Measurements from ENCODE around the gene EFNA1. TPM values are rescaled to one million over a fixed set of nuclear protein-coding genes. Genes with fewer than 3 reads are reported as not detected.

EFNA1 gene
- total RNA-seq, 3 donors from 2014 or later (not counting 1 experiment from before 2014, with no cell fraction given) = 1.5 to 1.9 (median 1.9) TPM

DNA sequence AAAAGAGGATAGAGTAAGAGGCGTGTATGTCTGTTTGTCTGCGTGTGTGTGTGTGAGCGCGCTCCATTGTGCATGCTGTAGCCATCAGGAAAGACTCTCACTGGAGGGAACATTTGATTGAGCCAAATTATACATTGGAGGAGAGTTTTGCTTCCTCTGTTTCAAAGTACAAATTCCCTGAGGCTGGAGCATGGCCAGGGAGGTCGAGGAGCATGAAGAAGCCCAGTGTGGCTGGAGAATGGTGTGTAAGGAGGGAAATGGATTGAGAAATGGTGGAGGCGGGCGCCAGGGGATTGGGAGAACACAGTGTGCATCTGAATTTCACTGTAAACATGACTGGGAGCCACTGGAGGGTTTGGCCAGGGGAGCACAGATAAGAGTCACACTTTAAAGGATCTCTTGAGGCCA, 22.1 kb upstream of the EFNA1 start:
- no peaks in the 10 kb centered on the region for H3K9me3 Mint-ChIP-seq
- H3K9me3 ChIP-seq (ENCODE audit: control insufficient read depth, insufficient read depth, low read length) = no peaks in the 10 kb centered on the region
- no peaks in the 10 kb centered on the region for H3K27me3 ChIP-seq (ENCODE audit: control insufficient read depth, insufficient read depth, low read length)
- no peak overlapping the region for H3K4me3 Mint-ChIP-seq
- intact Hi-C loops (cut with micrococcal nuclease) = no loop called here
- no peak for DNase-seq
- H3K27ac ChIP-seq (ENCODE audit: low read length) = no peak overlapping the region
- no peak for ATAC-seq
- WGBS (ENCODE audit: insufficient coverage) = 85% methylated on average over 7 of the region's 7 CpGs
- H3K36me3 Mint-ChIP-seq = no peaks in the 10 kb centered on the region
- TF ChIP-seq, protein P1, sequence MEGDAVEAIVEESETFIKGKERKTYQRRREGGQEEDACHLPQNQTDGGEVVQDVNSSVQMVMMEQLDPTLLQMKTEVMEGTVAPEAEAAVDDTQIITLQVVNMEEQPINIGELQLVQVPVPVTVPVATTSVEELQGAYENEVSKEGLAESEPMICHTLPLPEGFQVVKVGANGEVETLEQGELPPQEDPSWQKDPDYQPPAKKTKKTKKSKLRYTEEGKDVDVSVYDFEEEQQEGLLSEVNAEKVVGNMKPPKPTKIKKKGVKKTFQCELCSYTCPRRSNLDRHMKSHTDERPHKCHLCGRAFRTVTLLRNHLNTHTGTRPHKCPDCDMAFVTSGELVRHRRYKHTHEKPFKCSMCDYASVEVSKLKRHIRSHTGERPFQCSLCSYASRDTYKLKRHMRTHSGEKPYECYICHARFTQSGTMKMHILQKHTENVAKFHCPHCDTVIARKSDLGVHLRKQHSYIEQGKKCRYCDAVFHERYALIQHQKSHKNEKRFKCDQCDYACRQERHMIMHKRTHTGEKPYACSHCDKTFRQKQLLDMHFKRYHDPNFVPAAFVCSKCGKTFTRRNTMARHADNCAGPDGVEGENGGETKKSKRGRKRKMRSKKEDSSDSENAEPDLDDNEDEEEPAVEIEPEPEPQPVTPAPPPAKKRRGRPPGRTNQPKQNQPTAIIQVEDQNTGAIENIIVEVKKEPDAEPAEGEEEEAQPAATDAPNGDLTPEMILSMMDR (IDR thresholded peaks at IDR 0.05) = no peak
- H3K4me3 ChIP-seq (ENCODE audit: low read length) = no peak overlapping the region
- no peaks in the 10 kb centered on the region for H3K36me3 ChIP-seq (ENCODE audit: control insufficient read depth, insufficient read depth, low read length)
- peaks cover 0 to 17% of the 10 kb centered on the region in 2 donors for H3K27me3 Mint-ChIP-seq (ENCODE audit: low read depth in 2 of 2)
- no peaks in the 10 kb centered on the region for H3K4me1 ChIP-seq (ENCODE audit: control insufficient read depth, insufficient read depth, low read length)
- no peak overlapping the region for H3K27ac Mint-ChIP-seq
- peaks cover 0 to 5% of the 10 kb centered on the region in 2 donors for H3K4me1 Mint-ChIP-seq

DNA sequence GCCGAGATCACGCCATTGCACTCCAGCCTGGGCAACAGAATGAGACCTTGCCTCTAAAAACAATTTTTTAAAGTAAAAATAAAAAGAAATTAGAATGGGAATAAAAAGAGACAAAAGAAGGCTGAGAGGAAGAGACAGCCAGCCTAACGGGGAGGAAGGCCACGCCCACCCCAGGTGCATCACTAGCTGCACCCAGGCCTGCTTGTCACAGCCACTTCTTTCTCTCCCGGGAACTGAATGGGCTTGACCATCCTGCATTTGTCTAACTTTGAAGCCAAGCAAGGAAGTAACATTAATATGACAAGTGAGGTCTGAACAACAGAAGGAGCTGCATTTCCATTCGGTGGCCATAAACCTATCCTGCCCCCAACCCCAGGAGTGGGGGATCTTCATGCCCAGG, 20.8 kb upstream of the EFNA1 start:
- H3K36me3 Mint-ChIP-seq = no peaks in the 10 kb centered on the region
- no peak overlapping the region for H3K4me3 ChIP-seq (ENCODE audit: low read length)
- H3K27ac Mint-ChIP-seq = no peak overlapping the region
- peaks cover 0 to 14% of the 10 kb centered on the region in 2 donors for H3K27me3 Mint-ChIP-seq (ENCODE audit: low read depth in 2 of 2)
- H3K36me3 ChIP-seq (ENCODE audit: control insufficient read depth, insufficient read depth, low read length) = no peaks in the 10 kb centered on the region
- intact Hi-C loops (cut with micrococcal nuclease) = no loop called here
- no peaks in the 10 kb centered on the region for H3K9me3 ChIP-seq (ENCODE audit: control insufficient read depth, insufficient read depth, low read length)
- TF ChIP-seq, protein P1 (IDR thresholded peaks at IDR 0.05) = no peak
- no peak for ATAC-seq
- no peaks in the 10 kb centered on the region for H3K4me1 ChIP-seq (ENCODE audit: control insufficient read depth, insufficient read depth, low read length)
- H3K4me1 Mint-ChIP-seq = peaks cover 0 to 5% of the 10 kb centered on the region in 2 donors
- H3K27ac ChIP-seq (ENCODE audit: low read length) = no peak overlapping the region
- H3K9me3 Mint-ChIP-seq = no peaks in the 10 kb centered on the region
- no peak overlapping the region for H3K4me3 Mint-ChIP-seq
- no peaks in the 10 kb centered on the region for H3K27me3 ChIP-seq (ENCODE audit: control insufficient read depth, insufficient read depth, low read length)
- WGBS (ENCODE audit: insufficient coverage) = 71% methylated on average over 6 of the region's 6 CpGs
- no peak for DNase-seq

DNA sequence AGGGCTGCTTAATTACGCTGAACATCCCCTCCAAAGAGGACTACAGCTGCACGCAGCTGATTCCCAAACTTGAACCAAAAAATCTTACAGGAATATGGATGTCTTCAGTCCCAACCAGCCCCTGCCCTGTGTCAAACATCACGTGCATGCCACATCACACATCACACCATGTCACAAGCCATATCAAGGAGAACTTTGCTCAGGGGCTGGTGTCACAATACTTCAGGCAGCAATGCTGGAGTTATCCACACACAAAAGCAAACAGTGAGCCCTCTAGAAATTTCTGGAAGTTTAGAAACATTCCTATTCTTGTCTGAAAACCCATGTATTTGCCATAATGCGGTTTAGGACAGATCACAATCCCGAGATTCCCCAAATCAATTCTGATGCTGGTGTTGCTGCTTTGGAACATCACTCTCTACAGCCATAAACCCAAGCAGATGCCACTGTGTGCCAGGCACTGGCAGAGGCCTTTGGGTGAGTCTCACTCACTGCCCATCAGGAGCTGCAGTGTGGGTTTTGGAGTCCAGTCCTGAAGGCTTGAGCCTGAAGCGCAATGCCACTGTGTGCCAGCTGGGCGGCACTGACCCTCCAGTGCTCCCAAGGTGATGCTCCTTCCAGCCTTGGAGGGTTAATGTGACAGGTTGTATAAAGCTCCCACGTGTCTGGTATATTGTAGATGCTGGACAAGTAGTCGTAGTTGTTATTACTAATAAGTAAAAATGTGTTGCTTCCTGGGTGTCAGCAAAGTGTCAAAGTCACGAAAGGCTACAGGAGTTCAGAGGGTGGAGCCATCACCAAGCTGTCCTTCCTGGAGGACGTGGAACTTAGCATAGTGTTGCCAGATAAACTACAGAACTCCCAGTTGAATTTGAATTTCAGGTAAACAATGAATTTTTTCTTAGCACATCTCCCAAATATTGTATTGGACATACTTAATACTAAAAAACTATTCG, 20.1 kb upstream of the EFNA1 start:
- Histone ChIP-seq H3K9me3 (ENCODE audit: control insufficient read depth, insufficient read depth, low read length) (no peaks in the 10 kb centered on the region), H3K27ac (ENCODE audit: low read length) (no peak overlapping the region), H3K27me3 (ENCODE audit: control insufficient read depth, insufficient read depth, low read length) (no peaks in the 10 kb centered on the region), H3K4me3 (ENCODE audit: low read length) (no peak overlapping the region), H3K36me3 (ENCODE audit: control insufficient read depth, insufficient read depth, low read length) (no peaks in the 10 kb centered on the region), H3K4me1 (ENCODE audit: control insufficient read depth, insufficient read depth, low read length) (no peaks in the 10 kb centered on the region)
- ATAC-seq (no peak), DNase-seq (no peak)
- Mint-ChIP-seq H3K27me3 (ENCODE audit: low read depth in 2 of 2) (peaks cover 0 to 14% of the 10 kb centered on the region in 2 donors), H3K9me3 (no peaks in the 10 kb centered on the region), H3K4me1 (no peaks in the 10 kb centered on the region), H3K4me3 (no peak overlapping the region), H3K36me3 (no peaks in the 10 kb centered on the region), H3K27ac (no peak overlapping the region)
- 84% methylated on average over 12 of the region's 12 CpGs for WGBS (ENCODE audit: insufficient coverage)
- TF ChIP-seq, protein P1 (IDR thresholded peaks at IDR 0.05) = no peak
- intact Hi-C loops (cut with micrococcal nuclease) = no loop called here

Data from natural killer cell (primary cell).